Sigmoid colon (tissue), 7 donors: ENCODE data around the gene MARVELD2. TPM values are rescaled to one million over a fixed set of nuclear protein-coding genes. Genes with fewer than 3 reads are reported as not detected.
"Not testable (repeated sequence)": the region's sequence is repeated elsewhere in the genome, so short reads cannot be mapped to it uniquely, and the experiment has no call there.

Source experiments
- DNase-seq: peaks from one replicate; pipeline ENCODE4 v3.0.0-alpha.2; 2019
- H3K27ac ChIP-seq, 4 donors: fragments of 200-600 bp; sonication (generic); one replicate each; pipeline ENCODE4 v1.5.1; 2016 to 2019; ENCODE audit warnings: mild to moderate bottlenecking in 1 of 4
- H3K27me3 ChIP-seq, 3 donors: fragments of 200-600 bp; sonication (generic); one replicate each; pipeline ENCODE4 v1.5.1; 2019; ENCODE audit warnings: mild to moderate bottlenecking in 1 of 3
- H3K36me3 ChIP-seq, 4 donors: fragments of 200-600 bp; sonication (generic); one replicate each; pipeline ENCODE4 v1.5.1; 2016 to 2019
- H3K4me1 ChIP-seq, 4 donors: fragments of 200-600 bp; sonication (generic); one replicate each; pipeline ENCODE4 v1.5.1; 2017 to 2019
- H3K4me3 ChIP-seq, 4 donors: fragments of 200-600 bp; sonication (generic); one replicate each; pipeline ENCODE4 v1.5.1; 2017 to 2019; ENCODE audit warnings: mild to moderate bottlenecking in 2 of 4, moderate library complexity in 1 of 4
- H3K9me3 ChIP-seq, 4 donors: fragments of 200-600 bp in 3 of 4; sonication (generic) in 3 of 4; one replicate each; pipeline versions ENCODE4 v1.5.1 to v1.6.1; 2013 to 2019
- CTCF ChIP-seq, 4 experiments: fragments of 450-650 bp in 3 of 4; fragments of 200-600 bp in 1 of 4; IDR thresholded peaks; one replicate each; pipeline ENCODE4 v1.5.1; 2016 to 2019; ENCODE audit warnings: antibody characterized with exemption in 4 of 4, mild to moderate bottlenecking in 3 of 4, moderate library complexity in 2 of 4
- EP300 ChIP-seq, 4 donors: sonication (generic); formaldehyde crosslinking; IDR thresholded peaks; one replicate each; pipeline ENCODE4 v1.6.1; 2017; ENCODE audit warnings: antibody characterized with exemption in 4 of 4
- POLR2A ChIP-seq, 2 donors: fragments of 450-650 bp; IDR thresholded peaks; one replicate each; pipeline ENCODE4 v1.6.1; 2016; ENCODE audit warnings: antibody characterized with exemption in 2 of 2, mild to moderate bottlenecking in 2 of 2, moderate library complexity in 2 of 2
- POLR2AphosphoS5 ChIP-seq, 4 donors: sonication (generic); formaldehyde crosslinking; IDR thresholded peaks; one replicate each; pipeline ENCODE4 v1.6.1; 2017; ENCODE audit warnings: antibody characterized with exemption in 4 of 4
- WGBS, 2 donors: extraction: QIAGEN DNeasy Blood & Tissue Kit; methylation state at CpG; one replicate each; pipeline ENCODE4 v1.1.7; 2013; 5-methylcytosine and 5-hydroxymethylcytosine counted together
- intact Hi-C: fragments of 100-400 bp; cut with DNase I; formaldehyde crosslinking; loops from one replicate; pipeline ENCODE4 v1.15.1; 2023
- polyA plus RNA-seq, 3 donors: library from polyadenylated mRNA; stranded (reverse); fragments of 200-250 nt; gene quantifications; one replicate each; pipeline ENCODE4 v1.2.3, GENCODE V29; 2013
- total RNA-seq, 4 donors: library from RNA; depleted of rRNA; stranded (reverse); fragments of >200 nt; gene quantifications; one replicate each; pipeline ENCODE4 v1.1.0, GENCODE V29; 2016
- donor health status: healthy with polysubstance abuse.
- donor health status: Bipolar disorder and iron deficiency.
- donor health status: healthy.

Gene MARVELD2
- total and polyA plus RNA-seq, 7 donors, result 0.28 to 9.7 (median 2.3) TPM; not detected in 1

- intact Hi-C loops, result no loop called here
- no peak for TF ChIP-seq EP300 (IDR thresholded peaks at IDR 0.05)
- Histone ChIP-seq H3K27ac (no peak overlapping the region), H3K9me3 (no peaks in the 10 kb centered on the region), H3K27me3 (no peaks in the 10 kb centered on the region), H3K36me3 (no peaks in the 10 kb centered on the region), H3K4me1 (no peaks in the 10 kb centered on the region), H3K4me3 (no peak overlapping the region)
- DNase-seq, result no peak
- WGBS, 2 donors, result 88 to 92% methylated on average over 8 of the region's 8 CpGs
Measured at GRCh38 chr5:69449511-69449910, 34.6 kb downstream of the MARVELD2 start.

GRCh38 chr5:69450116-69450515 lies 35.2 kb downstream of the MARVELD2 start:
- H3K9me3 ChIP-seq, result no peaks in the 10 kb centered on the region
- no peak overlapping the region for H3K4me3 ChIP-seq
- 97 to 100% methylated on average over 1 of the region's 1 CpG for WGBS, 2 donors
- no peaks in the 10 kb centered on the region for H3K27me3 ChIP-seq
- intact Hi-C loops, result no loop called here
- TF ChIP-seq CTCF (IDR thresholded peaks at IDR 0.05) (no peak), POLR2AphosphoS5 (IDR thresholded peaks at IDR 0.05) (no peak), POLR2A (IDR thresholded peaks at IDR 0.05) (no peak), EP300 (IDR thresholded peaks at IDR 0.05) (no peak)
- no peaks in the 10 kb centered on the region for H3K4me1 ChIP-seq
- no peak for DNase-seq
- H3K36me3 ChIP-seq, result no peaks in the 10 kb centered on the region
- no peak overlapping the region for H3K27ac ChIP-seq

- H3K27ac ChIP-seq, intact Hi-C loops, H3K36me3 ChIP-seq, H3K9me3 ChIP-seq, H3K4me3 ChIP-seq, H3K4me1 ChIP-seq, H3K27me3 ChIP-seq, DNase-seq: not testable (repeated sequence)
- WGBS, 2 donors, result 94 to 95% methylated on average over 8 of the region's 8 CpGs
Measured at GRCh38 chr5:69450527-69450926, 35.6 kb downstream of the MARVELD2 start.

- Histone ChIP-seq H3K9me3 (no peaks in the 10 kb centered on the region), H3K36me3 (no peaks in the 10 kb centered on the region), H3K27me3 (no peaks in the 10 kb centered on the region), H3K27ac (no peak overlapping the region), H3K4me3 (no peak overlapping the region), H3K4me1 (no peaks in the 10 kb centered on the region)
- TF ChIP-seq POLR2A (IDR thresholded peaks at IDR 0.05) (no peak), EP300 (IDR thresholded peaks at IDR 0.05) (no peak), CTCF (IDR thresholded peaks at IDR 0.05) (no peak), POLR2AphosphoS5 (IDR thresholded peaks at IDR 0.05) (no peak)
- no peak for DNase-seq
- intact Hi-C loops, result no loop called here
- WGBS, 2 donors, result 13 to 58% methylated on average over 4 of the region's 4 CpGs
Measured at GRCh38 chr5:69451941-69452647, 37.2 kb downstream of the MARVELD2 start.

GRCh38 chr5:69453487-69453886 lies 38.6 kb downstream of the MARVELD2 start:
- H3K27ac ChIP-seq, H3K4me1 ChIP-seq, H3K36me3 ChIP-seq, H3K4me3 ChIP-seq, DNase-seq, H3K27me3 ChIP-seq, intact Hi-C loops, H3K9me3 ChIP-seq: not testable (repeated sequence)
- 50 to 75% methylated on average over 3 of the region's 3 CpGs for WGBS, 2 donors

- no peak for DNase-seq
- intact Hi-C loops, result no loop called here
- Histone ChIP-seq H3K27me3 (no peaks in the 10 kb centered on the region), H3K4me3 (no peak overlapping the region), H3K36me3 (no peaks in the 10 kb centered on the region), H3K27ac (no peak overlapping the region), H3K9me3 (no peaks in the 10 kb centered on the region), H3K4me1 (no peaks in the 10 kb centered on the region)
- TF ChIP-seq EP300 (IDR thresholded peaks at IDR 0.05), result no peak
- no peak for TF ChIP-seq CTCF (IDR thresholded peaks at IDR 0.05)
- no peak for TF ChIP-seq POLR2A (IDR thresholded peaks at IDR 0.05)
- no peak for TF ChIP-seq POLR2AphosphoS5 (IDR thresholded peaks at IDR 0.05)
- 14 to 64% methylated on average over 8 of the region's 8 CpGs for WGBS, 2 donors
Measured at GRCh38 chr5:69454460-69455249, 39.7 kb downstream of the MARVELD2 start.

- H3K4me1 ChIP-seq, H3K36me3 ChIP-seq, H3K9me3 ChIP-seq, H3K27me3 ChIP-seq, intact Hi-C loops, DNase-seq, H3K27ac ChIP-seq, H3K4me3 ChIP-seq: not testable (repeated sequence)
- WGBS, 2 donors, result 86 to 93% methylated on average over 7 of the region's 7 CpGs
Measured at GRCh38 chr5:69455428-69455988, 40.6 kb downstream of the MARVELD2 start.
